Retina (tissue), 1 donor: Measurements from ENCODE around the gene LSR.

Source experiments
- DNase-seq: peaks from one replicate; pipeline ENCODE4 v3.0.0-alpha.2; 2016

LSR gene

DNA sequence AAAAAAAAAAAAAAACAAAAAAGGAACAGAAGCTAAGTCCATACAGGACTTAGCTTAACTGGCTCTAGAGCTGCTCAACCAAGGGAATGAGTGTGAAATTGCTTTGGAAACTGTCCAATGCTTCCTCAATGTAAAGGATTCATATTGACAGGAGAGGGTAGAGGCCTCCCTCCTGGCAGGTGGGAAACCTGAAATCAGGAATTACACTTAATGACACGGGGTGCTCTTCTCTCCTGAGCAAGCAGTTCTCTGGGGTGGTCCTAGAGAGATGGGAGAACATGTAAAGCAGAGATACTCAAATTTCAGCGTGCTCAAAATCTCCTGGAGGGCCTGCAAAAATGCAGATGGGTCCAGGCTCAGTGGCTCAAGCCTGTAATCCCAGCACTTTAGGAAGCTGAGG lies 39.5 kb downstream of the LSR start:
- no peak for DNase-seq

DNA sequence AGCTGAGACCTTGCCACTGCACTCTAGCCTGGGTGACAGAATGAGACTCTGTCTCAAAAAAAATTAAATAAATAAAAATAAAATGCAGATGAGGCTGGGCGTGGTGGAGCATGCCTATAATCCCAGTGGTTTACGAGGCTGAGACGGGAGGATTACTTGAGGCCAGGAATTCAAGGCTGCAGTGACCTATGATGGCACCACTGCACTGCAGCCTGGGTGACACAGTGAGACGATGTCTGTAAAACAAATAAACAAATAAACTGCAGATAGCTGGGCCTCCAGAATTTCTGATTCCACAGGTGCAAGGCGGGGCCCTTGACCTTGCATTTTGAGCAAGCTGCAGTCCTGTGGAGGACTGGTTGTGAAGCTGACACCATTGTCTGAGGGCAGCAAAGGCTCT lies 40.1 kb downstream of the LSR start:
- no peak for DNase-seq

GRCh38 chr19:35290381-35291127 lies 41.8 kb downstream of the LSR start:
- DNase-seq = no peak

DNA sequence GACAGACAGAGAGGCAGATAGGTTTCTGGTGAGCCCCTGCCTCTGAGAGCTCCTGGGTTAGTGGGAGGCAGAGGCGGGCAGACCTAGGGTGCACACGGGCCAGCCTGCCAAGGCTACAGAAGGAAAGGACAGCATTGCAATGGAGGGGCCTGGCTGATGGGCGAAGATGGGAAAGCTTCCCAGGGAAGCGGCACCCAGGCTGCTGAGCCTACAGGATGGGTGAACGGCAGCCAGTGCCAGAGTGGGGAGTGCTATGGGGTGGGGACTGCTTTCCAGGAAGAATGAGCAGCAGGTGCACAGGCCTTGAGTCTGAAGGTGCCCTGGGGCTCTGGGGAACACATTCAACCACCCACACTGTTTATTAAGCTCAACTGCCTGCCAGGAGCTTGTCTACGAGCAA lies 42.5 kb downstream of the LSR start:
- DNase-seq = no peak

DNA sequence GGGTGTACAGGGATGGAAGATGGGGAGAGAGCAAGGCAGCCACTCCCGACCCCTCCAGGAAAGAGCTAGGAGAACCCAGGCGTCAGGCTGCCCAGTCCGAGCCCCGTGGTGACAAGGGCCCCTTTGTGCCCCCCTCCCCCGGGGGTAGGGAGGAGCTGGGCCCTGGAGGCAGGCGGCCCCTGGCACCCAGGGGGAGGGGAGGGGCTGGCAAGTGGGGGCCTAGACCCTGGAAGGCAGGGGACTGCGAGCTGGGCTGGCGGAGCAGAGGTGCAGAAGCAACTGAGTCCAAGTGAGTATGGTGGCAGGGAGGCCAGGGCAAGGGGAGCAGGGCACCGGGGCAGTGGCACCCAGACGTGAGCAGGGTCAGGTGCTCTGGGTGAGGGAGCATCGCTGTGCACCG lies 43.1 kb downstream of the LSR start, which contains the start of gene MAG:
MAG (plus strand) TSS at position 246 of the 400 bp plus-strand sequence. CDS start 3,248 bp downstream, outside the sequence.
- no peak for DNase-seq

DNA sequence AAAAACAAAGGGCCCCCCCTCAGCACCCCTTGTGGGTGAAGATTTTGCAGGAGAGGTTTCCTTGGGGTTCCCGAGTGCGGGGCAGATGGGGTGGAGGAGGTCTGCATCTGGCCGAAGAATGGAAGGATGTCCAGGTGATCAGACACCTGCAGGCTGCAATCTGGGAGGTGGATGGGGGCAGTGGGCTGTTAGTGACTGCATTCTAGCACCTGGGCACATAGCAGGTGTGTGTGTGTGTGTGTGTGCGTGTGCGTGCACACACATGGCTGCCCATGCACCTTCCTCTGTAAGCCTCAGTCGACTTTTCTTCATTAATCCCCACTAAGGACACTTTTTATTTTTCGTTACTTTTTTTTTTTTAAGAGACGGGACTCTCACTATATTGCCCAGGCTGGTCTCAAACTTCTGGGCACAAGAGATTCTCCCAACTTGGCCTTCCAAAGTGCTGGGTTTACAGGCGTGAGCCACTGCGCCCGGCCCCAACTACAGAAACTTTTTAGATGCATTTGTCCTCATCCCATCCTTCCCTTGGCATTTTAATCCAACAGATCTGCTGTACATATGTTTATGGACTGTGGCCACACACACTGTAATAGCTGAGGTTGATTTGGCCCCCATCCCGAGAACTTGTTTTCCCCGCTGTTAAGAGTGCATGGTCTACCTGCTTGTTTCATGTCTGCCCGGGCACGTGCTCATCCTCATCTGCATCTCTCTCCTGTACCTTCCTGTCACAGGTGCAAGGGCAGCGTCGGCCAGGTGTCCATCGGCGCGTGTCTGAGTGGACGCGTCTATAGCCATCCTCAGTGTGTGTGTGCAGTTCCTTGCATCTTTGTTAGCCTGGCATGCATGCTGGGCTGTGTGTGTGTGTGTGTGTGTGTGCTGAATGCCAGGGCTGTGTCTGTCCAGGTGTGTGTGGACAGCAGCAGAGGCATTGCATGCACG lies 43.9 kb downstream of the LSR start:
- DNase-seq = no peak

DNA sequence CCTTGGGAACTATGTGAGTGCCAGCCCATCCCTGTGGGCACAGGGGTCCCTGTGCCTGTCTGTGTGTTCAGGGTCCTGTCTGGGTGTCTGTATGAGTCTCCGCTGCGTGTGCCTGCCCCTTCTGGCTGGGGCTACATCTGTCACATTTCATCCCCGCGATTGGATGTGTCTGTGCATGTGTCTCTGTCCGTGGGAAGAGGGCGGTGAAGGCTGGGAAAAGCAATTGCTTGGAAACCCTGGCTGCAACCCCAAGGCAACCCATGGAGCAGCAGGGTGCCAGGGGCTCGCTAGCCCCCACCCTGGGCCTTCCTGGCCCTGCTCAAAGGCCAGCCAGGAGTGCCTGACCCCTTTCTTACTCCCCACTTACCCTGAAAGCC lies 44.5 kb downstream of the LSR start:
- peak; percentile 44 for DNase-seq

DNA sequence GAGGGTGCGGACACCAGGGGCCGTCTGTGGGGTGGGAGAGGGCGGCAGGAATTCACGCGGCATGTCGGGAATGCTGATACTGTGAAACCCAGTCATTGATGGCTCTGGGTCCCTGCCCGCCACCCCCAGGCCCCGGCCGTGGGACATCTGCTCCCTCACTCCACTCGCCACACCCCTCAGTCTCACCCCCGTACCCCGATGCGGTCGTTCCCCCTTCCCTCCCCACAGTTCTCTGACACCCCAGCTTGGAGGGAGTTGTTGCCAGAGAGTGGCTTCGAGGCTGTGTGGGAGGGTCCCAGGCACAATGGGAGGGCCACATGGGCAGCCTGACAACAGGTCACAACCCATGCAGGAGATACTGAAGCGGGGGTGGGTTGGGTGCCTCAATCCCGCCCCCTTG lies 45.0 kb downstream of the LSR start:
- no peak for DNase-seq

GRCh38 chr19:35294328-35294727 lies 45.5 kb downstream of the LSR start:
- DNase-seq = no peak

DNA sequence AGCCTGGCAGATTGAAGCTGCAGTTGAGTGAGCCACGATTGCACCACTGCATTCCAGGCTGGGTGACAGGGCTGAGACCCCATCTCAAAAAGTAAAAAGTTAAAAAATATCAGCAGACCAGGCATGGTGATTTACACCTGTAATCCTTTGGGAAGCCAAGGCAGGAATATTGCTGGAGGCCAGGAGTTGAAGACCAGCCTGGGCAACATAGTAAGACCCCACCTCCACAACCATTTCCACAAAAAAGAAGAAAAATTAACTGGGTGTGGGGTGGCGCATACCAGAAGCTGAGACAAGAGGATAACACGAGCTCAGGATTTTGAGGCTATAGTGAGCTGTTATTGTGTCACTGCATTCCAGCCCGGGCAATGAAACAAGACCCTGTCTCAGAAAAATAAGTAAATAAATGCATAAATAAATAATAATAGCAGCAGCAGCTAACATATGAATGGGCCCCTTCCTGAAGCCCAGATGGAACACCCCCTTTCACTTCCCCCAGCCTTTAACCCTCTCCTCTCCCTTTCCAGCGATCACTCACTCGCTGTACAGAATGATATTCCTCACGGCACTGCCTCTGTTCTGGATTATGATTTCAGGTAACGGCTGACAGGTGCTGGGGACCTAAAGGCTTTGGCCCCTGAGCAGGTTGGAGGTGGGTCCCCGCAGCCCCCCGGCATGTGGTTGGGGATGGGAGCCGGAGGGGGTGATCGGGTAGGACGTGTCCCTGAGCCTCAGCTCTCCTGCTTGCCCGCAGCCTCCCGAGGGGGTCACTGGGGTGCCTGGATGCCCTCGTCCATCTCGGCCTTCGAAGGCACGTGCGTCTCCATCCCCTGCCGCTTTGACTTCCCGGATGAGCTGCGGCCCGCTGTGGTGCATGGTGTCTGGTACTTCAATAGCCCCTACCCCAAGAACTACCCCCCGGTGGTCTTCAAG lies 46.3 kb downstream of the LSR start:
- no peak for DNase-seq

DNA sequence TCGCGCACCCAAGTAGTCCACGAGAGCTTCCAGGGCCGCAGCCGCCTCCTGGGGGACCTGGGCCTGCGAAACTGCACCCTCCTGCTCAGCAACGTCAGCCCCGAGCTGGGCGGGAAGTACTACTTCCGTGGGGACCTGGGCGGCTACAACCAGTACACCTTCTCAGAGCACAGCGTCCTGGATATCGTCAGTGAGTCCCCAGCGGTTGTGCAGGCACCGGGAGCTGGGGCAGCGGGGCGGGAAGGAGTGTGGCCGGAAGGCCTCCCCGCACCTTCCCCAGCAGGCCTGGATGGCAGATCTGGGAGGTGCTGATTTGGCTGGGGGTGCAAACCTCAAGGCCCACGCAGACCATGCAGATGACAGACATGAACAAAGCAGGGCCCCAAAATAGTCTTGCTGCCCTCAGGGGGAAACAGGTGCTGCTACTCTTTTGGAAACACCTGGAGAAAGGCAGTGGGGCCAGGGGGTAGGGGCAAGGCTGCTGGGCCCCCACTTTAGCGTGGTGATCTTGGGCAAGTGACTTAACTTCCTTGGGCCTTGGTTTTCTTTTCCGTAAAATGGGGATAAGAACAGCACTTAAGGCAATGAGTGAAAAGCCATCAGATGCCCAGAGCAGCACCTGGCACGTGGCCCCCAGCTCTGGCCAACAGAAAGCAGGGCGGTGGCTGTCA lies 47.1 kb downstream of the LSR start:
- no peak for DNase-seq

DNA sequence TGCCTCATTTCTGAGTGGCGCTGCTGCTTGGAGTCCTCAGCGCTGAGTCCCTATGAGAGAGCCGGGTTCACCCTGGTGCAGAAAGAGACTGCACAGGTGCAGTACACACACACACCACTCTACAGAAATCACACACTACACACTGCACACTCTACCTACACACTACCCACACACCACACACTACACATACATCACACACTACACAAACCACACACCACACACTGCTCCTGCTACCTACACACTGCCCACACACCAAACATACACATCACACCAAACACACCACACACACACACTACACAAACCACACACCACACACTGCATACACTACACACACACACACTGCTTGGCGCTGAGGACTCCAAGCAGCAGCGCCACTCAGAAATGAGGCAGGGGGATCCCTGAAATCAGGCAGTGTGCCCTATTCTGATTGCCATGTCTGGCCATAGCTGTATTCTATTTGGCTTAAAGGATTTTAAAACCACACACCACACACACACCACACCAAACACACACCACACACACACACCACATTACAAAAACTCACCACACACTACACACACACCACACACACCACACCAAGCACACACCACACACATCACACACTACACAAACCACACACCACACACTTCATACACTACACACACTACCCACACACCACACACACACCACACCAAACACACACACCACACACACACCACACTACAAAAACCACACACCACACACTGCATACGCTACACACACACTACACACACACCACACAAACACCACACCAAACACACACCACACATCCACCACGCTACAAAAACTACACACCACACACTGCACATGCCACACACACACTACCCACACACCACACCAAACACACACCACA lies 48.1 kb downstream of the LSR start:
- no peak for DNase-seq

DNA sequence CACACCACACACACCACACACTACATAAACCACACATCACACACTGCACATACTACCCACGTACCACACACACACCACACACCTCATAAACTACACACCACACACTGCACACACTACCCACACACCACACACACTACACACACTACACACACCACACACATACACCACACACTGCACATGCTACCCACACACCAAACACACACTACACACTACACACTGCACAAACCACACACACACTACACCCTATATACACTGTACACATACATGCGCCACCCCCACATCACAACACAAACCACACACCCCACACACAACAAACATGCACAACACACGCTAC lies 48.7 kb downstream of the LSR start:
- no peak for DNase-seq

GRCh38 chr19:35297922-35298321 lies 49.1 kb downstream of the LSR start:
- no peak for DNase-seq

GRCh38 chr19:35298561-35298972 lies 49.8 kb downstream of the LSR start:
- no peak for DNase-seq

DNA sequence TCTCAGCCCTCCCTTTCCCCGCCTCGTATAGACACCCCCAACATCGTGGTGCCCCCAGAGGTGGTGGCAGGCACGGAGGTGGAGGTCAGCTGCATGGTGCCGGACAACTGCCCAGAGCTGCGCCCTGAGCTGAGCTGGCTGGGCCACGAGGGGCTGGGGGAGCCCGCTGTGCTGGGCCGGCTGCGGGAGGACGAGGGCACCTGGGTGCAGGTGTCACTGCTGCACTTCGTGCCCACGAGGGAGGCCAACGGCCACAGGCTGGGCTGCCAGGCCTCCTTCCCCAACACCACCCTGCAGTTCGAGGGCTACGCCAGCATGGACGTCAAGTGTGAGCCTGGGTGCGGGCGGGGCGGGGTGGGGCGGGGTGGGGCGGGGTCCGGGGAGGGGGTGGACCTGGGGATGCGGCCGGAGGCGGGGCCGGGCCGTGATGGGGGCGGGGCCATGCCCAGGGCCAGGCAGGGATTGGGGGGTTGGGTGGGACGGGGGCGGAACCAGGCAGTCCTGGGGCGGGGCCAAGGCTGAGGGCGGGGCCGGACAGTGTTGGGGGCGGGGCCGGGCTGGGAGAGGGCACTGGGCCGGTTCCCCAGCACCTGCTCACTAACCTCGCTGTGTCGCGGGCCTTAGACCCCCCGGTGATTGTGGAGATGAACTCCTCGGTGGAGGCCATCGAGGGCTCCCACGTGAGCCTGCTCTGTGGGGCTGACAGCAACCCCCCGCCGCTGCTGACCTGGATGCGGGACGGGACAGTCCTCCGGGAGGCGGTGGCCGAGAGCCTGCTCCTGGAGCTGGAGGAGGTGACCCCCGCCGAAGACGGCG lies 50.9 kb downstream of the LSR start:
- no peak for DNase-seq

DNA sequence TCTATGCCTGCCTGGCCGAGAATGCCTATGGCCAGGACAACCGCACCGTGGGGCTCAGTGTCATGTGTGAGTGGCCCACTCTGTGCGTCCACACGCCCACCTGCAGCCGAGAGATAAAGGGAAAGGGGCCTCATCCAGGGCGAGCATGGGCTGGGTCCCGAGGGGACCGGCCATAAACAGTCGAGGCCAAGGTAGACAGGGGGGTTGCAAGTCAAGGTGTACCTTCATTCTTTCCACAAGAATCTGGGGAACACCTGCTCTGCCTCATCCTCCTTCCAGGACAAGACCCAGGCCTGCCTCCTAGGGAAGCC lies 51.5 kb downstream of the LSR start:
- no peak for DNase-seq

DNA sequence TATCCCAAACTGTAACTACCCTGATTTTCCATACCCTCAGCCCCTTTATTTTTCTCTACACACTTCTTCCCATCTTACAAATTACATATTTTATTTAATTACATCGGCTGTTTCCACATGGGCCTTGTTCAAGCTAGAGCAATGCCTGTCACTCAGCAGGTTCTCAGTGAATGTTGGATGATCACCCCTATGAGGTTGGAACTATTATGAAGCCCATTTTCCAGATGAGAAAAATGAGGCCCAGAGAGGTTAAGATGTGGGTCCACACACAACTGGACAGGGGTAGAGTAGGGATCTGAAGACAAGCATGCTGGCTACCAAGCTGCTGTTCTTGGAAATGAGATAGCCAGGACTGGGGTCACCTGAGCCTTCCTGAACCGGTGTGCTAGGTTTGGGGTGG lies 53.2 kb downstream of the LSR start:
- DNase-seq = no peak

- no peak for DNase-seq
Observed at GRCh38 chr19:35302446-35302845, 53.6 kb downstream of the LSR start.

- no peak for DNase-seq
Observed at GRCh38 chr19:35303357-35303915, 54.6 kb downstream of the LSR start.
